Erythroblast (primary cell): ENCODE data around the gene ATN1.

ENCODE experiments used
- GATA1 ChIP-seq: IDR thresholded peaks from 2 replicates; pipeline ENCODE4 v1.6.1; 2011; ENCODE audit warnings: low read depth, mild to moderate bottlenecking, control low read depth, low read length, moderate library complexity
- POLR2A ChIP-seq: IDR thresholded peaks from 2 replicates; pipeline ENCODE4 v1.6.1; 2011; ENCODE audit warnings: mild to moderate bottlenecking, low read length

- TF ChIP-seq POLR2A = no peak
- no peak for TF ChIP-seq GATA1
Observed at GRCh38 chr12:6943389-6943721, 15.6 kb downstream of the ATN1 start.
